Spinal cord (tissue), 10 donors: ENCODE data around the gene TM9SF4. TPM values are rescaled to one million over a fixed set of nuclear protein-coding genes. Genes with fewer than 3 reads are reported as not detected.

Source experiments
- DNase-seq, 6 donors: peaks; one replicate each; pipeline versions ENCODE4 v3.0.0 to v3.0.0-alpha.2; 2013 to 2015; ENCODE audit warnings: low spot score in 6 of 6, low read depth in 4 of 6
- H3K27ac ChIP-seq: one replicate; pipeline ENCODE4 v1.5.1; 2013; ENCODE audit warnings: low read depth, low read length, control low read depth
- H3K27me3 ChIP-seq: one replicate; pipeline ENCODE4 v1.6.1; 2013; ENCODE audit warnings: low read length; ENCODE audit not compliant: control insufficient read depth, insufficient read depth
- H3K36me3 ChIP-seq: one replicate; pipeline ENCODE4 v1.6.1; 2013; ENCODE audit warnings: low read length; ENCODE audit not compliant: control insufficient read depth, insufficient read depth
- H3K4me1 ChIP-seq: one replicate; pipeline ENCODE4 v1.6.1; 2013; ENCODE audit warnings: low read length; ENCODE audit not compliant: control insufficient read depth, insufficient read depth
- H3K4me3 ChIP-seq: one replicate; pipeline ENCODE4 v1.5.1; 2013; ENCODE audit warnings: low read depth, low read length, control low read depth
- H3K9me3 ChIP-seq: one replicate; pipeline ENCODE4 v1.6.1; 2013; ENCODE audit warnings: low read length; ENCODE audit not compliant: control insufficient read depth, insufficient read depth
- WGBS: methylation state at CpG from one replicate; pipeline ENCODE4 v1.1.5; 2013; ENCODE audit warnings: missing lambda C conversion rate; ENCODE audit not compliant: insufficient coverage; 5-methylcytosine and 5-hydroxymethylcytosine counted together
- polyA plus RNA-seq, 2 donors: library from polyadenylated mRNA; unstranded; fragments of 120-200 nt; gene quantifications; one replicate each; pipeline ENCODE4 v1.2.1, GENCODE V29; 2013; ENCODE audit not compliant: insufficient read length in 2 of 2
- total RNA-seq, 2 donors: library from RNA; depleted of rRNA in 1 of 2; stranded (reverse); fragments of 120-200 nt in 1 of 2; fragments of >200 nt in 1 of 2; gene quantifications; one replicate each; pipeline versions ENCODE4 v1.2.3 to v1.2.4, GENCODE V29; 2013 to 2014
- donor health status: healthy.

TM9SF4 gene
- total and polyA plus RNA-seq, 4 donors = 33.2 to 65.9 (median 49.1) TPM

GRCh38 chr20:32207626-32208498, 98.3 kb downstream of the TM9SF4 start, which contains the start of the genes PLAGL2 and POFUT1:
PLAGL2 (minus strand) TSS chr20:32207743; CDS start chr20:32202178, 5,565 bp downstream.
POFUT1 (plus strand) TSS chr20:32207880; CDS start chr20:32207942, 62 bp downstream.
- under 1% methylated on average over 74 of the region's 74 CpGs for WGBS
- Histone ChIP-seq H3K4me3 (peak within 1 kb of the TSS; percentile 92), H3K9me3 (no peaks in the 10 kb centered on the region), H3K4me1 (peaks cover 24% of the 10 kb centered on the region), H3K36me3 (peaks cover 23% of the 10 kb centered on the region), H3K27me3 (no peaks in the 10 kb centered on the region), H3K27ac (peak within 1 kb of the TSS; percentile 57)
- DNase-seq = peak; percentile 63 to 97 (median 84)

GRCh38 chr20:32208499-32209154, 99.1 kb downstream of the TM9SF4 start:
- WGBS = 79% methylated on average over 4 of the region's 13 CpGs
- peak overlapping the region; percentile 92 for H3K4me3 ChIP-seq
- H3K36me3 ChIP-seq = peaks cover 25% of the 10 kb centered on the region
- H3K27me3 ChIP-seq = no peaks in the 10 kb centered on the region
- H3K9me3 ChIP-seq = no peaks in the 10 kb centered on the region
- peaks cover 24% of the 10 kb centered on the region for H3K4me1 ChIP-seq
- H3K27ac ChIP-seq = no peak overlapping the region
- no peak for DNase-seq

GRCh38 chr20:32209850-32210605, 100.5 kb downstream of the TM9SF4 start:
- 84% methylated on average over 7 of the region's 9 CpGs for whole genome bisulfite sequencing
- Histone ChIP-seq H3K36me3 (peaks cover 27% of the 10 kb centered on the region), H3K9me3 (no peaks in the 10 kb centered on the region), H3K27me3 (no peaks in the 10 kb centered on the region), H3K4me1 (peaks cover 24% of the 10 kb centered on the region), H3K4me3 (no peak overlapping the region), H3K27ac (no peak overlapping the region)
- no peak for DNase-seq

GRCh38 chr20:32213870-32214269, 104.4 kb downstream of the TM9SF4 start:
- no peaks in the 10 kb centered on the region for H3K9me3 ChIP-seq
- H3K4me1 ChIP-seq = peaks cover 3% of the 10 kb centered on the region
- no peak overlapping the region for H3K4me3 ChIP-seq
- WGBS = no CpG with 5 or more reads among the region's 1 CpG
- no peak for DNase-seq
- no peaks in the 10 kb centered on the region for H3K27me3 ChIP-seq
- no peak overlapping the region for H3K27ac ChIP-seq
- H3K36me3 ChIP-seq = peaks cover 49% of the 10 kb centered on the region

- Histone ChIP-seq H3K27ac (no peak overlapping the region), H3K9me3 (no peaks in the 10 kb centered on the region), H3K27me3 (no peaks in the 10 kb centered on the region), H3K36me3 (peaks cover 52% of the 10 kb centered on the region), H3K4me1 (no peaks in the 10 kb centered on the region), H3K4me3 (no peak overlapping the region)
- DNase-seq = no peak
- WGBS = 93% methylated on average over 6 of the region's 8 CpGs
These were observed 105.6 kb downstream of the TM9SF4 start for GRCh38 chr20:32215147-32215546.

GRCh38 chr20:32215729-32216128, 106.2 kb downstream of the TM9SF4 start:
- Histone ChIP-seq H3K27me3 (no peaks in the 10 kb centered on the region), H3K27ac (no peak overlapping the region), H3K4me3 (no peak overlapping the region), H3K36me3 (peaks cover 53% of the 10 kb centered on the region), H3K9me3 (no peaks in the 10 kb centered on the region), H3K4me1 (no peaks in the 10 kb centered on the region)
- WGBS = 88% methylated on average over 1 of the region's 3 CpGs
- no peak for DNase-seq

GRCh38 chr20:32216179-32217142, 106.9 kb downstream of the TM9SF4 start:
- Histone ChIP-seq H3K36me3 (peaks cover 56% of the 10 kb centered on the region), H3K9me3 (no peaks in the 10 kb centered on the region), H3K4me1 (no peaks in the 10 kb centered on the region), H3K27ac (no peak overlapping the region), H3K4me3 (no peak overlapping the region), H3K27me3 (no peaks in the 10 kb centered on the region)
- no peak for DNase-seq
- WGBS = 97% methylated on average over 7 of the region's 13 CpGs
